Activated B cell treated with CpG ODN at 0.5 μM for 24 hours (primary cell): ENCODE results near the gene CAMKMT. TPM values are rescaled to one million over a fixed set of nuclear protein-coding genes. Genes with fewer than 3 reads are reported as not detected.

Source experiments
- ATAC-seq: fragments of 200-7000 bp; cut with Tn5 transposase; one replicate; pipeline ENCODE4 v1.10.0; 2021; ENCODE audit warnings: low read depth, mild to moderate bottlenecking, moderate library complexity
- CTCF ChIA-PET: fragments of 350-600 bp; sonication (Branson Sonifier 250); formaldehyde crosslinking; loops from one replicate; lab custom pipeline; 2021; ENCODE audit warnings: antibody characterized with exemption; lab: Charles Lee
- POLR2A ChIA-PET: fragments of 350-600 bp; sonication (Branson Sonifier 250); formaldehyde crosslinking; loops from one replicate; lab custom pipeline; 2021; ENCODE audit warnings: antibody characterized with exemption; lab: Charles Lee
- DNase-seq: peaks from one replicate; pipeline ENCODE4 v3.0.0; 2022
- H3K27ac Mint-ChIP-seq: one replicate; pipeline ENCODE4 v1.8.0; 2020; ENCODE audit warnings: mixed read lengths
- H3K27me3 Mint-ChIP-seq: one replicate; pipeline ENCODE4 v1.8.0; 2021; ENCODE audit warnings: mixed read lengths
- H3K36me3 Mint-ChIP-seq: one replicate; pipeline ENCODE4 v1.8.0; 2021; ENCODE audit warnings: low read depth, mixed read lengths
- H3K4me1 Mint-ChIP-seq: one replicate; pipeline ENCODE4 v1.8.0; 2021; ENCODE audit warnings: mixed read lengths
- H3K4me3 Mint-ChIP-seq: one replicate; pipeline ENCODE4 v1.8.0; 2020; ENCODE audit warnings: mild to moderate bottlenecking, mixed read lengths
- H3K9me3 Mint-ChIP-seq: one replicate; pipeline ENCODE4 v1.8.0; 2020; ENCODE audit warnings: mixed read lengths
- CTCF ChIP-seq: fragments of 200-600 bp; IDR thresholded peaks from one replicate; pipeline ENCODE4 v1.8.0; 2022; ENCODE audit warnings: antibody characterized with exemption, mild to moderate bottlenecking
- intact Hi-C: fragments of 100-400 bp; cut with micrococcal nuclease; formaldehyde crosslinking; loops from one replicate; pipeline ENCODE4 v1.15.1; 2024
- total RNA-seq: library from RNA; stranded (reverse); gene quantifications from 2 replicates; pipeline ENCODE4 v1.2.3, GENCODE V29; 2022

Gene CAMKMT
- total RNA-seq, 1 donor from 2014 or later = 21.2 TPM

GRCh38 chr2:44746856-44747615, 385.3 kb downstream of the CAMKMT start:
- ChIA-PET POLR2A (no interaction called here), CTCF (no interaction called here)
- intact Hi-C loops = no loop called here
- DNase-seq (no peak), ATAC-seq (no peak)
- no peak overlapping the region for H3K27ac Mint-ChIP-seq
- no peak for TF ChIP-seq CTCF
- no peaks in the 10 kb centered on the region for H3K36me3 Mint-ChIP-seq
- H3K9me3 Mint-ChIP-seq = no peaks in the 10 kb centered on the region
- H3K27me3 Mint-ChIP-seq = no peaks in the 10 kb centered on the region
- H3K4me1 Mint-ChIP-seq = no peaks in the 10 kb centered on the region
- H3K4me3 Mint-ChIP-seq = no peak overlapping the region

- ChIA-PET POLR2A (no interaction called here), CTCF (interaction anchor here (0.6 to 0.7 kb wide), 2 partner anchors 79 to 187 kb away, joined by 3 read pairs; no protein-coding TSS in a partner anchor)
- ATAC-seq (no peak), DNase-seq (no peak)
- no peak for TF ChIP-seq CTCF
- H3K27me3 Mint-ChIP-seq = no peaks in the 10 kb centered on the region
- no peak overlapping the region for H3K4me3 Mint-ChIP-seq
- no peak overlapping the region for H3K27ac Mint-ChIP-seq
- intact Hi-C loops = no loop called here
- no peaks in the 10 kb centered on the region for H3K4me1 Mint-ChIP-seq
- no peaks in the 10 kb centered on the region for H3K36me3 Mint-ChIP-seq
- H3K9me3 Mint-ChIP-seq = no peaks in the 10 kb centered on the region
These were observed 386.0 kb downstream of the CAMKMT start for GRCh38 chr2:44747794-44748193.

DNA sequence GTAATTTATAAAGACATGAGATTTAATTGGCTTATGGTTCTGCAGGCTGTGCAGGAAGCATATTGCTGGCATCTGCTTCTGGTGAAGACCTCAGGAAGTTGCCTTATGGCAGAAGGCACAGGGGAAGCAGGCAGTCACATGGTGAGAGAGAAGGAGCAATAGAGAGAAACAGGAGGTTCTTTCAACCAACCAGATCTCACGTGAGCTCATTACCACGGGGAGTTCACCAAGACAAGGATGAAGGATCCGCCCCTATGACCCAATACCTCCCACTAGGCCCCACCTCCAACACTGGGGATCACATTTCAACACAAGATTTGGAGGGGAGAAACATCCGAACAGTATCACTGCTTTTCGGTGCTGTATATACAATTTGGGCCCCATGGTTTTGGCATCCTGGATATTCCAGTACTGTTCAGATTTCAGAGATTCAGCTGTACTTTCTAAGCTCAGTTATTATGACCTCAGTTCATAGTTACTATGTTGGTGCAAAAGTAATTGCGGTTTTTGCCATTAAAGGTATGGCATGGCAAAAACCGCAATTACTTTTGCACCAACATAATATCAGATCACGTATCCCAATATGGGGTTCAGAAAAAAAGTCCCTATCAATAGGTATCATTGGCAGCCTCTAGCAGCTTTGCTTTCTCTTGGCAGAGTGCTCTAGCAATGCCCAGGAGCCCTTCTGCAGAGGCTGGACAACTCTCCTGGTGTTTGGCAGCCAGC, 390.2 kb downstream of the CAMKMT start:
- H3K4me3 Mint-ChIP-seq = no peak overlapping the region
- ATAC-seq = no peak
- DNase-seq = no peak
- H3K36me3 Mint-ChIP-seq = no peaks in the 10 kb centered on the region
- no peak overlapping the region for H3K27ac Mint-ChIP-seq
- ChIA-PET CTCF (no interaction called here), POLR2A (no interaction called here)
- intact Hi-C loops = no loop called here
- H3K27me3 Mint-ChIP-seq = no peaks in the 10 kb centered on the region
- peaks cover 4% of the 10 kb centered on the region for H3K4me1 Mint-ChIP-seq
- H3K9me3 Mint-ChIP-seq = no peaks in the 10 kb centered on the region
- TF ChIP-seq CTCF = no peak

- no peak for TF ChIP-seq CTCF
- no peaks in the 10 kb centered on the region for H3K9me3 Mint-ChIP-seq
- H3K4me1 Mint-ChIP-seq = peaks cover 4% of the 10 kb centered on the region
- ATAC-seq = no peak
- intact Hi-C loops = no loop called here
- no peak overlapping the region for H3K27ac Mint-ChIP-seq
- ChIA-PET POLR2A (no interaction called here), CTCF (no interaction called here)
- H3K4me3 Mint-ChIP-seq = no peak overlapping the region
- H3K27me3 Mint-ChIP-seq = no peaks in the 10 kb centered on the region
- no peak for DNase-seq
- H3K36me3 Mint-ChIP-seq = no peaks in the 10 kb centered on the region
These were observed 391.0 kb downstream of the CAMKMT start for GRCh38 chr2:44752761-44753160.

DNA sequence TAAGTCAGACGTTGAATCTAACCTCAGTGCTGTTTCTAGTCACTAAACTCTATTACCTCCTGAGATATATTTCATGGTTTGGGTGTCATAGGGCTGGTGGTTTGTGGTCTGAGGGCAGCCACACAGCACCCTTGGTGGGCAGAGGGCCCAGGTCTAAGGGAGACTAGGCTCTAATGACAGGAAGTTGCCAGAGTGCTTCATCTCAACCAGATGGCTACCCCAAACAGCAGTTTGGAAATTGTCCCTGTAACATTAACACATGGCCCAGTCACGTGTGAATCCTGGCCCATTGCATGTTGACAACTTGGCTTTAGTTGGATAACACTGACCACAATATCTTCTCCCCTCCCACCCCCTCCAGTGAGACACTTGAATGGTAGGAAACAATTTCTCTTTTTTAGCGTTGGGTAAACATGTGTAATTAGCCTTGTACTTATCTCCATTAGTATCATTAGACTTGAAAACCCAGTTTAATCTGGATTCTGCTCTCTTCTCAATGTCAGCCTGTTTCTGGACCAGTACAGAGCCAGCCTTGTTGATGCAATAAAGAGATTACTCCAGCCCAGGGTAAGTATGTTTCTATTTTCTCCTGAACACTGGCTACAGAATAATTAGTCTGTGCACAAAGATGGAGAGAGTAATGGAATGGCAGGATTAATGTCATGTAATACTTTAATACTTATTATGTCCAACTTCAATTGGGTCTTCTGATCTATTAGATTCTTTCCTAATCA, 392.0 kb downstream of the CAMKMT start:
- no peaks in the 10 kb centered on the region for H3K9me3 Mint-ChIP-seq
- ChIA-PET POLR2A (no interaction called here), CTCF (no interaction called here)
- ATAC-seq (no peak), DNase-seq (no peak)
- H3K36me3 Mint-ChIP-seq = no peaks in the 10 kb centered on the region
- H3K27ac Mint-ChIP-seq = no peak overlapping the region
- no peak for TF ChIP-seq CTCF
- intact Hi-C loops = no loop called here
- H3K4me3 Mint-ChIP-seq = no peak overlapping the region
- H3K27me3 Mint-ChIP-seq = no peaks in the 10 kb centered on the region
- H3K4me1 Mint-ChIP-seq = peaks cover 4% of the 10 kb centered on the region
